IPS-NIHi7 (cell line): Measurements from ENCODE around the gene STXBP1.

ENCODE experiments used
- DNase-seq: peaks from one replicate; pipeline ENCODE4 v3.0.0; 2012; ENCODE audit warnings: mixed read lengths; ENCODE audit errors: extremely low spot score

The STXBP1 gene

DNA sequence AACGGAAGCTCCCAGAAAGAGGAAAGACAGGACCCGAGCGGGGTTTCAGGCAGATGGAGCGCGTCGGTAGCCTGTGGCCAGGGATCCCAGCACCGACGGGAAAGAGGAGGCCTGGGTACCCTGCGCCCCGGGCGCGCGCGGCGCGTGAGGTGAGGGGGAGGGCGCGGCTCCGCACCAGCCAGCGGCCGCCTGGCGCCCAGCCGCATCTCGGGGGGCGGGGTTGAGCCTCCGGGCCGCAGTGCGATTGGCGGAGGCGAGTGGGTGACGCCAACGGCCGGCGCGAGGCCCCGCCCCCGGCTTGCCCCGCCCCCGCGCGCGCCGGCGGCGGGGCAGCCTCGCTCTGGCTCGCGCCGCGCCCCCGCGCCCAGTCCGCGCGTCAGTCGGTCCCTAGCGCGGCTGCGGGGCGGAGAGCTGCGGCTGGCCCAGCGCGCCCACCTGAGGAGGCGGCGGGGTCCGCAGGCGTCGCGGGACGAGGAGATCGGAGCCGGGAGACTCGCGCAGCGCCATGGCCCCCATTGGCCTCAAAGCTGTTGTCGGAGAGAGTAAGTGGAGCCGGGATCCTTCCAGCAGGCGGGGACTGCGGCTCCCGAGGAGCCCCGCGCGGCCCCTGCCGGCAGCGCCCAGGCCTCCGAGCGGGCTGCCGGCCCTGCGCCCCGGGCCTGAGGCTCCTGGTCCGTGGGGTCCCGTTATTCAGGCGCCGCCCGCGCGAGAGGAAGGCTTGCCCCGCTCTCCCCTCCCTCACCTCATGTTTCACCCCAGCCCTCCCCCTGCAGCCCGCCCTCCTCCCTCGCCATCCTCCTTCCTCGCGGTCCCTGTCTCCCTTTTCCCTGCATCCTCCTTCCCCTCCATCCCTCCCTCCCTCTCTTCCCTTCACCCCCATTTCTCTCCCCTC is at the start of gene STXBP1:
Gene STXBP1 (plus strand): TSS at position 379 of the 892 bp plus-strand sequence. CDS start 127 bp downstream, at position 506.
- peak; percentile 97 for DNase-seq

GRCh38 chr9:127562279-127562796 is 49.7 kb upstream of the STXBP1 start:
- no peak for DNase-seq

- no peak for DNase-seq
Observed at GRCh38 chr9:127562841-127563401, 49.2 kb upstream of the STXBP1 start.

DNA sequence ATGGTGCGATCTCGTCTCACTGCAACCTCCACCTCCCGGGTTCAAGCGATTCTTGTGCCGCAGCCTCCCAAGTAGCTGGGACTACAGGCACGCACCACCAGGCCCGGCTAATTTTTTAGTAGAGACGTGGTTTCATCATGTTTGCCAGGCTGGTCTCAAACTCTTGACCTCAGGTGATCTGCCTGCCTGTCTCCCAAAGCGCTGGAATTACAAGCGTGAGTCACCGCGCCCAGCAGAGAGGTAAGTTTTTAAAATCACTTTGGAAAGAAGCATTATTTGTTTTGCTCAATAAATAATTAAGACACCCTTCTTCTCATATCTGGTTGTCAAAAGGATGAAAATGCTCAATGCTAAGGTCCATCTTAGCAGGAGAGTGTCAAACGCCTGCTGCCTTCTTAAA is 48.5 kb upstream of the STXBP1 start:
- DNase-seq: no peak

DNA sequence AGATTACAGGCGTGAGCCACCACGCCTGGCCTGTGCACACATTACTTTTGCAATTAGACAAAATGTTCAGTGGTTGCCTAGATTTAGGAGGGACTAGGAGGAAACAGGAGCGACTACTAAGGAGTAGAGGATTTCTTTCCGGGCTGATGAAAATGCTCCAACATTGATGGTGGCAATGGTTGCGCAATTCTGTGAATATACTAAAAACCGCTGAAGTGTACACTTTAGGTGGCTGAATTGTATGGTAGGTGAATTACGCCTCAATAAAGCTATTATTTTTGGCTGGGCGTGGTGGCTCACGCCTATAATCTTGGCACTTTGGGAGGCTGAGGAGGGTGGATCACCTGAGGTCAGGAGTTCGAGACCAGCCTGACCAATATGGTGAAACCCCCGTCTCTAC is 46.8 kb upstream of the STXBP1 start:
- no peak for DNase-seq

DNA sequence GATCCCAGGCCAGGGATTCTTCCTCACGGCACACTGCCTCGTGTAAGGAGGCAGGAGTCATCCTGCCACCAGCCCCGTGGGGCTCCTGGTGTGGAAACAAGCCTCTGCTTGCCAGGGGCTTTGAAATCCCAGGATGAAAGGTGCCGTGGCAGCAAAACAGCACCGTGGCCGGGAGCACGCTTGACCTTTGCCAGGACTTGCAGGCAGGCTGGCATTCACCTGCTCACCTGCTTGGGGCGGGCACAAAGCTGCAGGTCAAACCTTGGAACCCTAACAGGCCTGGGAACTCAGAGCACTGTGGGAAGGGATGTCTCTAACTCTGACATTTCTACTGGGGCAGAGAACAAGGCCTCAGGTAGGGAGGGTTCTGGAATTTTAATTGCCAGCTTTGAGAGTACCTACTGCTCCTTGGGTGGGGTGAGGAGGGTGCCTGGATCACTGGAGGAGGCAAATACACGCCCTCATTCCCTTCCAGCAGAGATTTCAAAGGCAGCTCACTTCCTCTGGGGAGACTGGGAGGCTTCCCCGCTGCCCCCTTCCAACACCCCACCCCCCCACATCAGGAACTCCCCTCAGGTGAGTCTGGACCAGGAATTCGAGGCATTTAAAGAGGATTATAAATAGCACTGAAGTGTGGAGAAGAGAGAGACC is 45.6 kb upstream of the STXBP1 start:
- peak; percentile 16 for DNase-seq

DNA sequence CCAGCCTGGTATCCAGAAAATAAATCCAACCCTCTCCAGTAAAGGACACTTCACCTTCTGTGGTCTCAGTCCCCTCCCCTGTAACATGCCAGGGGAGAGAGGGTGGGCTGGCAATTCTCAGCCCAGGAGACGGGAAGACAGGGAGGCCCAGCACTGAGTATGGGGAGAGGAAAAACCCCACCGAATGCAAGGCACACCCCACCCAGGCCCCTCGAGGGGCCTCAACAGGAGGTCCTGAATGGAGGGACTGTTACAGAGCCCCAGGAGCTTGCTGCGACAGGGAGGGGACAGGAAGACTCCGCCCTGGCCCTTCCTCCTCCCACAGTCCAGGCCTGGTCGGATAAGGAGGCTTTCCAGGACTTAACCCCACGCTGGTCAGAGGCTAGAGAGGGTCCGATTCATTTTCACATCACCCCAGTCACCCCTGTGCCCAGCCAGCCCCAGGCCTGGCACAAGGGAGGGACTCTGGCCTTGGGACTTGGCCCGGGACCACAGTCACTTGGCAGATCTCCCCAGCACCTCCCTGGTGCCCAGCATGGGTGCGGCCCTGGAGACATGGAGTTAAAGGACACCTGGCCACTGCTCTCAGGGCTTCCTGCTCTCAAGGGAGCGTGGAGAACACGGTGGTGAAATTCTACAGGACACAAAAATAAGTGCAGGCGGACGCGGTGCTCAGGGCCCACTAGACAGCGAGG is 44.9 kb upstream of the STXBP1 start:
- DNase-seq: peak; percentile 36

- peak; percentile 38 for DNase-seq
Observed at GRCh38 chr9:127567730-127568617, 44.1 kb upstream of the STXBP1 start.

DNA sequence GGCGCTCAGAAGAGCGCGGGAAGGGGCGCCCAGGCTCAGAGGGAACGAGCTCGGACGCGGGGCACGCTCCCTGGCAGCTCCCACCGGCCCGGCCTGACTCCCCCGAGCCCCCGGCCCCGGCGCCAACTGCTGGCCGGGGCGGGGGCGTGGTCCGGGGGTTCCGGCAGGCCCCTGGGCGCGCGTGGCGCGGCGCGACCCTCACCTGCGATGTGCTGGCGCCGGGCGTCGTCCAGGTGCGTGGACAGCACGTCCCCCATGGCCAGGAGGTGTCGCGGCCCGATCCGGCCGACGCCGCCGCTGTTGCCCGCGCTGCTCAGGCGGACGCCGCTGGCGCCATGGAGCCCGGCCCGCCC is 43.5 kb upstream of the STXBP1 start:
- DNase-seq: peak; percentile 29

- DNase-seq: peak; percentile 98
Observed at GRCh38 chr9:127568971-127569885, 42.8 kb upstream of the STXBP1 start.

DNA sequence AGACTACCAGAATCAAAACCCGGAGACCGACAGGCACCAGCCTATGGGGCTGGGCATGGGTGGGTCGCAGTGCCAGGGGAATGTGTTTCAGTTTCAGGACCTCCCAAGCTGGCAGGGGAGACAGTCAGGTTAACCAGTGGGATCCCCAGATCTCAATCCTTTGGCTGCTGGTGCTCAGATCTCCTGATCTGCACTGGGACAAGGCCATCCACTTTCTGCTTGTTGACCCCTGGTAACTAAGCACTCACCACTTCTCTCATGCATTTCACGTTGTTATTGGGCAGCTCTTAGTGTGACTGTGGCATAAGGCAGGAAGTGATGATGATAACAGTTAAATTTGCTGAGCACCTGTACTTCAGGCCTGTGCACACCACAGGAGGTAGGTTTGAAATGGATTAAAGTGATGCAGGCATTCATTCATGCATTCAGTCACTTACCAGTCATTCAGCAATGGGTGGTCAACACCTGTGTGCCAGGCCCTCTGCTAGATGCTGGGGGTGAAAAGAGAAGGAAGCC is 42.1 kb upstream of the STXBP1 start:
- DNase-seq: peak; percentile 8

- peak; percentile 5 for DNase-seq
Observed at GRCh38 chr9:127570533-127571111, 41.5 kb upstream of the STXBP1 start.

GRCh38 chr9:127571971-127572370 is 40.1 kb upstream of the STXBP1 start:
- no peak for DNase-seq

DNA sequence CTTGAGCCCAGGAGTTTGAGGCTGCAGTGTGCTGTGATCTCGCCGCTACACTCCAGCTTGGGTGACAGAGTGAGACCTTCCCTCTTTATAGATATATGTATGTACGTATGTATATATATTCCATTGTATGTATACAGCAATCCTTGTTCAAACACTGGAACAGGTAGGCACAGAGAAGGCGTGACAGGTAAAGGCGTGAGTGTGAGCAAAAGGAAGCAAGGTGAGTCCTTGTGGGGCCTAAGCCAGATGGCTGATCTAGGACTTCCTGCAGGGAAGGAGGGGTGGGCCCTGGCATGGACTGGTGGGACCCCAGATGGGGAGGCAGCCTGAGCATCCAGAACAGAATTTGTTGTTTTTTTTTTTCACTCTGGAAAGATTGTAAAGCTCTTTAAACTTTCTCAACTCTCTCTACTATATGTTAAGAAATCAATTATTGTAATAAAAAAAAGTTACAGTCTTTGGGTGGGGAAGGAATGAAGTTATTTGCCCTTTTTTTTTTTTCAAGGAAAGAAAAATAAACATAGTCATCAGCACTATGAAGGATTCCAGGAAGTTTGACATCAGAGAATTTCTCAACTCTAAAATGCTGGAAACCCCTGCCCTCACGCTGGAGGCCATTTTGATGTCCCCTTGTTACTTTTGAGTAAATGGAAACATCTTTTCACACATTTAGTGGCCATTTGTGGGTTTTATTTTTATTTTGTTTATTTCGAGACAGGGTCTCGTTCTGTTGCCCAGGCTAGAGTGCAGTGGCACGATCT is 38.9 kb upstream of the STXBP1 start:
- no peak for DNase-seq

DNA sequence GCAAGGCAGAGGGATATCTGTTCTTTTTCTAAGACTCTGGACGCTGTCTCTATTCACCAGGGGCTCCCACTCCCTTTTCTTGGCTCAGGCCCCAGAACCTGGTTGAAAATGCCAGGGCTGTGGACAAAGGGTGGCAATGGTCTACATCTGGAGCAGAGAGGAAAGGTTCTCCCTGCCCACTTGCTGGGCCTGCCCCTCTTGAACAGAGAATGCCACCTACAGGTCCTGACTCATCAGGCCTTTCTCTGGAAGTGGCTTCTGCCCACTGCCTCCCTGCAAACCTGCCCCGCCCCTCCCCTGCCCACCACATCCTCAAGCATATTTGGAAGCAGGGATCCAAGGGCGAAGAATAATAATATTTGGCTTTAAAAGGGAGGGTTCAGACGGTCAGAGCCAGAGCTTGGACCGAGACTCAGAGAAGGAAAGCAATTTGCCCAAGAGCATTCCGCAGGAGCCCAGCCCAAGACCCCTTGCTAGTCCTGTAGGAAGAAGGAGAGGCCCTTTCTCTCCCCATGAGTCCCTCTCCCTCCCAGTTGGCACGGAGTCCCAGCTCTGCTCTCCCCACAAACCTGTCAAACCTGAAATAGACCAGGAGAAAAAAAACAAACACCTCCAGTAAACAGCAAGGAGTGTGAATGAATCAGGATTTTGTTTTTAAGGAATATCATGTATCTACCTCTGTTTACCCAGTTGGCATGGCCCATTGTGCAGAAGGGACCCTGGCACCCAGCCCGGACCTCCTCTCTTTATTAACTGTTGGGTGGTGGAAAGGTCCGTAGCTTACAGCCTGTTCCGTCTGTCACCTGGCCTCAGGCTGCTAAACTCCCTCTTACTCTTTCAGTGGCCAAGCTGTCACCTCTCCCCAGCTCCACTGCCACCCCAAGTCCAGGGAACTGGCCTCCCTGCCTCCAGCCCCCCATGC is 37.7 kb upstream of the STXBP1 start:
- peak; percentile 8 for DNase-seq

- no peak for DNase-seq
Observed at GRCh38 chr9:127575875-127576778, 36.0 kb upstream of the STXBP1 start.
